ENCODE measurements around the gene SCO1. TPM values are rescaled to one million over a fixed set of nuclear protein-coding genes. Genes with fewer than 3 reads are reported as not detected.

SCO1 gene
- total RNA-seq, 1 donor from 2014 or later, result 27.4 TPM

GRCh38 chr17:10724546-10725195 is 27.3 kb upstream of the SCO1 start:
- H3K4me1 Mint-ChIP-seq (ENCODE audit: unreplicated experiment), result peaks cover 2% of the 10 kb centered on the region
- DNase-seq (ENCODE audit: extremely low spot score, unreplicated experiment), result no peak
- no peaks in the 10 kb centered on the region for H3K27me3 Mint-ChIP-seq (ENCODE audit: unreplicated experiment)
- TF ChIP-seq CTCF (IDR thresholded peaks at IDR 0.05), result no peak
- peaks cover 5% of the 10 kb centered on the region for H3K36me3 Mint-ChIP-seq (ENCODE audit: unreplicated experiment)
- H3K4me3 Mint-ChIP-seq (ENCODE audit: unreplicated experiment), result no peak overlapping the region
- H3K9me3 Mint-ChIP-seq (ENCODE audit: unreplicated experiment), result no peaks in the 10 kb centered on the region
- H3K27ac Mint-ChIP-seq (ENCODE audit: unreplicated experiment), result no peak overlapping the region

- no peak overlapping the region for H3K4me3 Mint-ChIP-seq (ENCODE audit: unreplicated experiment)
- H3K36me3 Mint-ChIP-seq (ENCODE audit: unreplicated experiment), result peaks cover 4% of the 10 kb centered on the region
- H3K27me3 Mint-ChIP-seq (ENCODE audit: unreplicated experiment), result no peaks in the 10 kb centered on the region
- no peaks in the 10 kb centered on the region for H3K4me1 Mint-ChIP-seq (ENCODE audit: unreplicated experiment)
- H3K27ac Mint-ChIP-seq (ENCODE audit: unreplicated experiment), result no peak overlapping the region
- no peak for DNase-seq (ENCODE audit: extremely low spot score, unreplicated experiment)
- H3K9me3 Mint-ChIP-seq (ENCODE audit: unreplicated experiment), result no peaks in the 10 kb centered on the region
- TF ChIP-seq CTCF (IDR thresholded peaks at IDR 0.05), result no peak
These were observed 21.2 kb upstream of the SCO1 start for GRCh38 chr17:10718547-10718946.

GRCh38 chr17:10716218-10716617 is 18.9 kb upstream of the SCO1 start:
- H3K27me3 Mint-ChIP-seq (ENCODE audit: unreplicated experiment), result no peaks in the 10 kb centered on the region
- no peak overlapping the region for H3K4me3 Mint-ChIP-seq (ENCODE audit: unreplicated experiment)
- H3K36me3 Mint-ChIP-seq (ENCODE audit: unreplicated experiment), result peaks cover 16% of the 10 kb centered on the region
- DNase-seq (ENCODE audit: extremely low spot score, unreplicated experiment), result no peak
- no peaks in the 10 kb centered on the region for H3K9me3 Mint-ChIP-seq (ENCODE audit: unreplicated experiment)
- H3K27ac Mint-ChIP-seq (ENCODE audit: unreplicated experiment), result no peak overlapping the region
- H3K4me1 Mint-ChIP-seq (ENCODE audit: unreplicated experiment), result no peaks in the 10 kb centered on the region
- no peak for TF ChIP-seq CTCF (IDR thresholded peaks at IDR 0.05)

- DNase-seq (ENCODE audit: extremely low spot score, unreplicated experiment), result no peak
- Mint-ChIP-seq H3K27ac (ENCODE audit: unreplicated experiment) (no peak overlapping the region), H3K36me3 (ENCODE audit: unreplicated experiment) (peaks cover 34% of the 10 kb centered on the region), H3K4me3 (ENCODE audit: unreplicated experiment) (no peak overlapping the region), H3K9me3 (ENCODE audit: unreplicated experiment) (no peaks in the 10 kb centered on the region), H3K27me3 (ENCODE audit: unreplicated experiment) (no peaks in the 10 kb centered on the region), H3K4me1 (ENCODE audit: unreplicated experiment) (no peaks in the 10 kb centered on the region)
- no peak for TF ChIP-seq CTCF (IDR thresholded peaks at IDR 0.05)
These were observed 16.0 kb upstream of the SCO1 start for GRCh38 chr17:10713318-10713717.

- TF ChIP-seq CTCF (IDR thresholded peaks at IDR 0.05), result no peak
- DNase-seq (ENCODE audit: extremely low spot score, unreplicated experiment), result no peak
- H3K27me3 Mint-ChIP-seq (ENCODE audit: unreplicated experiment), result no peaks in the 10 kb centered on the region
- no peak overlapping the region for H3K27ac Mint-ChIP-seq (ENCODE audit: unreplicated experiment)
- H3K9me3 Mint-ChIP-seq (ENCODE audit: unreplicated experiment), result no peaks in the 10 kb centered on the region
- H3K4me3 Mint-ChIP-seq (ENCODE audit: unreplicated experiment), result no peak overlapping the region
- H3K4me1 Mint-ChIP-seq (ENCODE audit: unreplicated experiment), result peaks cover 18% of the 10 kb centered on the region
- peaks cover 34% of the 10 kb centered on the region for H3K36me3 Mint-ChIP-seq (ENCODE audit: unreplicated experiment)
These were observed 8.4 kb upstream of the SCO1 start for GRCh38 chr17:10705727-10706126.
